Measurements from ENCODE around the gene SH3RF3. TPM values are rescaled to one million over a fixed set of nuclear protein-coding genes. Genes with fewer than 3 reads are reported as not detected.

The SH3RF3 gene
- total and polyA plus RNA-seq, 9 of the 15 experiments (the other 6 are each of a cell fraction or from before 2014, with no cell fraction given): 0.02 TPM; not detected in 8

DNA sequence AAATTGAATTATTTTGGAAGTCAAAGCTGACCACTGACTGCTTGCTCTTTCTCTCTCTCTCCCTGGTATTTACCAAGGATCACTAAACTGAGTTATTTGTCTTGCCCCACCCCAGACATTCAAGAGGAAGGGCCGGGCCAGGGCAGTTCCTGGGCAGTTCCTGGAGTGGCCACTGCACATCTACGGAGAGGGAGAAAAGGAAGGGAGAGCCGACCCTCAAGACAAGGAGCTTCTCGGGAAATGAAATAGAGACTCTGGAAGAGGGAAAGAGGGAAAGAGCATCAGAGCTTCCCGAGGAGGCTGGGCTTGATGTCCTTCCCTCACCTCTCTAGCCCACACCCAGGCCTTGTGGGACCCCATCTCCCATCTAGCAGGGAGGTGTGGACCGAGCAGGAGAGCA, 401.7 kb downstream of the SH3RF3 start:
- POLR2A ChIA-PET: no interaction called here
- 0% methylated on average over 6 of the region's 6 CpGs for WGBS (ENCODE audit: insufficient coverage, low coverage, missing lambda C conversion rate)
- H3K4me2 ChIP-seq (ENCODE audit: insufficient read depth, low read length): no peak overlapping the region
- no peaks in the 10 kb centered on the region for H3K9me3 ChIP-seq (replicated peaks; ENCODE audit: control insufficient read depth, insufficient read depth, low read depth, low read length)
- intact Hi-C loops (cut with micrococcal nuclease): no loop called here
- CTCF ChIA-PET (ENCODE audit: low intra/inter-chr PET ratio): no interaction called here
- no peak overlapping the region for H3K4me3 ChIP-seq
- H3K79me2 ChIP-seq (ENCODE audit: control insufficient read depth, insufficient read depth, low read length): no peaks in the 10 kb centered on the region
- peaks cover 0 to 54% of the 10 kb centered on the region in 2 experiments; a peak in 3 of 5 replicates for H3K27me3 ChIP-seq (ENCODE audit: control insufficient read depth in 2 of 2, insufficient read depth in 2 of 2, low read length in 2 of 2)
- no TSS peak for BruUV-seq (replicated peaks)
- H3K36me3 ChIP-seq (ENCODE audit: control insufficient read depth, insufficient read depth, low read length): no peaks in the 10 kb centered on the region
- no peaks in the 10 kb centered on the region for H3K4me1 ChIP-seq (replicated peaks in 1 of 2; ENCODE audit: control insufficient read depth in 2 of 2, insufficient read depth in 2 of 2, low read length in 2 of 2)
- H3K9me1 ChIP-seq (ENCODE audit: control insufficient read depth, insufficient read depth, low read length): no peaks in the 10 kb centered on the region
- in situ Hi-C loops (cut with MboI): no loop called here
- H3K27ac ChIP-seq (ENCODE audit: extremely low read depth, low read depth, low read length): no peak overlapping the region
- ATAC-seq (no peak), FAIRE-seq (no peak), DNase-seq (ENCODE audit: extremely low read depth in 1 of 4, low spot score in 3 of 4) (no peak)
- no peak overlapping the region for H2AFZ ChIP-seq (ENCODE audit: low read depth, low read length)
- no peak overlapping the region for H3K9ac ChIP-seq (ENCODE audit: insufficient read depth in 1 of 2, low read depth in 2 of 2, low read length in 2 of 2)
- no peaks in the 10 kb centered on the region; the same call in 1 of the 2 replicates for H4K20me1 ChIP-seq (replicated peaks; ENCODE audit: control insufficient read depth, insufficient read depth, low read length)
- TF ChIP-seq ZNF134 (CRISPR knock-in tag; conservative IDR thresholded peaks at IDR 0.05): no peak
- no peak for TF ChIP-seq TSC22D4 (tag; IDR thresholded peaks at IDR 0.05)
- no peak for TF ChIP-seq RBM25 (IDR thresholded peaks at IDR 0.05; ENCODE audit: low read depth, low read length, severe bottlenecking)
- TF ChIP-seq, protein P1, sequence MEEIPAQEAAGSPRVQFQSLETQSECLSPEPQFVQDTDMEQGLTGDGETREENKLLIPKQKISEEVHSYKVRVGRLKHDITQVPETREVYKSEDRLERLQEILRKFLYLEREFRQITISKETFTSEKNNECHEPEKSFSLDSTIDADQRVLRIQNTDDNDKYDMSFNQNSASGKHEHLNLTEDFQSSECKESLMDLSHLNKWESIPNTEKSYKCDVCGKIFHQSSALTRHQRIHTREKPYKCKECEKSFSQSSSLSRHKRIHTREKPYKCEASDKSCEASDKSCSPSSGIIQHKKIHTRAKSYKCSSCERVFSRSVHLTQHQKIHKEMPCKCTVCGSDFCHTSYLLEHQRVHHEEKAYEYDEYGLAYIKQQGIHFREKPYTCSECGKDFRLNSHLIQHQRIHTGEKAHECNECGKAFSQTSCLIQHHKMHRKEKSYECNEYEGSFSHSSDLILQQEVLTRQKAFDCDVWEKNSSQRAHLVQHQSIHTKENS (CRISPR knock-in tag; IDR thresholded peaks at IDR 0.05): no peak
- TF ChIP-seq, protein P2, sequence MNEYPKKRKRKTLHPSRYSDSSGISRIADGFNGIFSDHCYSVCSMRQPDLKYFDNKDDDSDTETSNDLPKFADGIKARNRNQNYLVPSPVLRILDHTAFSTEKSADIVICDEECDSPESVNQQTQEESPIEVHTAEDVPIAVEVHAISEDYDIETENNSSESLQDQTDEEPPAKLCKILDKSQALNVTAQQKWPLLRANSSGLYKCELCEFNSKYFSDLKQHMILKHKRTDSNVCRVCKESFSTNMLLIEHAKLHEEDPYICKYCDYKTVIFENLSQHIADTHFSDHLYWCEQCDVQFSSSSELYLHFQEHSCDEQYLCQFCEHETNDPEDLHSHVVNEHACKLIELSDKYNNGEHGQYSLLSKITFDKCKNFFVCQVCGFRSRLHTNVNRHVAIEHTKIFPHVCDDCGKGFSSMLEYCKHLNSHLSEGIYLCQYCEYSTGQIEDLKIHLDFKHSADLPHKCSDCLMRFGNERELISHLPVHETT (CRISPR knock-in tag; conservative IDR thresholded peaks at IDR 0.05 in 1 of 2, IDR thresholded peaks at IDR 0.05 in 1 of 2): no peak
- TF ChIP-seq, protein P3, sequence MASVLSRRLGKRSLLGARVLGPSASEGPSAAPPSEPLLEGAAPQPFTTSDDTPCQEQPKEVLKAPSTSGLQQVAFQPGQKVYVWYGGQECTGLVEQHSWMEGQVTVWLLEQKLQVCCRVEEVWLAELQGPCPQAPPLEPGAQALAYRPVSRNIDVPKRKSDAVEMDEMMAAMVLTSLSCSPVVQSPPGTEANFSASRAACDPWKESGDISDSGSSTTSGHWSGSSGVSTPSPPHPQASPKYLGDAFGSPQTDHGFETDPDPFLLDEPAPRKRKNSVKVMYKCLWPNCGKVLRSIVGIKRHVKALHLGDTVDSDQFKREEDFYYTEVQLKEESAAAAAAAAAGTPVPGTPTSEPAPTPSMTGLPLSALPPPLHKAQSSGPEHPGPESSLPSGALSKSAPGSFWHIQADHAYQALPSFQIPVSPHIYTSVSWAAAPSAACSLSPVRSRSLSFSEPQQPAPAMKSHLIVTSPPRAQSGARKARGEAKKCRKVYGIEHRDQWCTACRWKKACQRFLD (CRISPR knock-in tag; IDR thresholded peaks at IDR 0.05): no peak
- TF ChIP-seq RFX5 (IDR thresholded peaks at IDR 0.05; ENCODE audit: low read depth, low read length): no peak
- TF ChIP-seq, protein P4, sequence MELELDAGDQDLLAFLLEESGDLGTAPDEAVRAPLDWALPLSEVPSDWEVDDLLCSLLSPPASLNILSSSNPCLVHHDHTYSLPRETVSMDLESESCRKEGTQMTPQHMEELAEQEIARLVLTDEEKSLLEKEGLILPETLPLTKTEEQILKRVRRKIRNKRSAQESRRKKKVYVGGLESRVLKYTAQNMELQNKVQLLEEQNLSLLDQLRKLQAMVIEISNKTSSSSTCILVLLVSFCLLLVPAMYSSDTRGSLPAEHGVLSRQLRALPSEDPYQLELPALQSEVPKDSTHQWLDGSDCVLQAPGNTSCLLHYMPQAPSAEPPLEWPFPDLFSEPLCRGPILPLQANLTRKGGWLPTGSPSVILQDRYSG (tag; conservative IDR thresholded peaks at IDR 0.05; ENCODE audit: low read depth): no peak
- TF ChIP-seq ZNF76 (CRISPR knock-in tag; IDR thresholded peaks at IDR 0.05; ENCODE audit: borderline replicate concordance): no peak
- no peak for TF ChIP-seq FOXP1 (CRISPR knock-in tag; IDR thresholded peaks at IDR 0.05)
- TF ChIP-seq, protein P5, sequence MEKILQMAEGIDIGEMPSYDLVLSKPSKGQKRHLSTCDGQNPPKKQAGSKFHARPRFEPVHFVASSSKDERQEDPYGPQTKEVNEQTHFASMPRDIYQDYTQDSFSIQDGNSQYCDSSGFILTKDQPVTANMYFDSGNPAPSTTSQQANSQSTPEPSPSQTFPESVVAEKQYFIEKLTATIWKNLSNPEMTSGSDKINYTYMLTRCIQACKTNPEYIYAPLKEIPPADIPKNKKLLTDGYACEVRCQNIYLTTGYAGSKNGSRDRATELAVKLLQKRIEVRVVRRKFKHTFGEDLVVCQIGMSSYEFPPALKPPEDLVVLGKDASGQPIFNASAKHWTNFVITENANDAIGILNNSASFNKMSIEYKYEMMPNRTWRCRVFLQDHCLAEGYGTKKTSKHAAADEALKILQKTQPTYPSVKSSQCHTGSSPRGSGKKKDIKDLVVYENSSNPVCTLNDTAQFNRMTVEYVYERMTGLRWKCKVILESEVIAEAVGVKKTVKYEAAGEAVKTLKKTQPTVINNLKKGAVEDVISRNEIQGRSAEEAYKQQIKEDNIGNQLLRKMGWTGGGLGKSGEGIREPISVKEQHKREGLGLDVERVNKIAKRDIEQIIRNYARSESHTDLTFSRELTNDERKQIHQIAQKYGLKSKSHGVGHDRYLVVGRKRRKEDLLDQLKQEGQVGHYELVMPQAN (IDR thresholded peaks at IDR 0.05; ENCODE audit: borderline replicate concordance): no peak
